OCI-LY1 (cell line): ENCODE results near the gene OLIG3.

Experiments
- H2AFZ ChIP-seq: fragments of 200-600 bp; sonication (generic), shearing (Covaris generic); 2 replicates; pipeline ENCODE4 v1.6.0; 2014; ENCODE audit warnings: antibody characterized with exemption, mild to moderate bottlenecking, low read length
- H3F3A ChIP-seq: fragments of 200-600 bp; sonication (generic), shearing (Covaris generic); 2 replicates; pipeline ENCODE4 v1.6.0; 2014; ENCODE audit warnings: mild to moderate bottlenecking, antibody characterized with exemption, low read length, moderate library complexity; ENCODE audit not compliant: insufficient read depth
- H3K27ac ChIP-seq: fragments of 200-600 bp; sonication (generic); 2 replicates; pipeline ENCODE4 v1.5.1; 2014; ENCODE audit warnings: low read length, mixed run types, mild to moderate bottlenecking, low read depth; ENCODE audit not compliant: poor library complexity, severe bottlenecking
- H3K27me3 ChIP-seq: fragments of 200-600 bp; sonication (generic); 2 replicates; pipeline ENCODE4 v1.6.0; 2014; ENCODE audit warnings: antibody characterized with exemption, mild to moderate bottlenecking, low read length, moderate library complexity; ENCODE audit not compliant: insufficient read depth
- H3K36me3 ChIP-seq: fragments of 200-600 bp; sonication (generic); 2 replicates; pipeline ENCODE4 v1.6.1; 2014; ENCODE audit warnings: mild to moderate bottlenecking, antibody characterized with exemption, low read length, moderate library complexity, mixed read lengths; ENCODE audit not compliant: insufficient read depth
- H3K4me1 ChIP-seq: fragments of 200-600 bp; sonication (generic); 2 replicates; pipeline ENCODE4 v1.5.1; 2014; ENCODE audit warnings: mild to moderate bottlenecking, low read length, moderate library complexity; ENCODE audit not compliant: insufficient read depth, severe bottlenecking
- H3K4me2 ChIP-seq: fragments of 200-600 bp; sonication (generic), shearing (Covaris generic); 2 replicates; pipeline ENCODE4 v1.6.1; 2014; ENCODE audit warnings: low read length
- H3K4me3 ChIP-seq: fragments of 200-600 bp; sonication (generic); 2 replicates; pipeline ENCODE4 v1.5.1; 2014; ENCODE audit warnings: low read length, low read depth, mild to moderate bottlenecking, mixed read lengths; ENCODE audit not compliant: poor library complexity, severe bottlenecking
- H3K79me2 ChIP-seq: fragments of 200-600 bp; shearing (Covaris generic); 2 replicates; pipeline ENCODE4 v1.6.1; 2016; ENCODE audit warnings: mixed run types, low read length, mixed read lengths; ENCODE audit not compliant: insufficient read depth
- H3K9ac ChIP-seq: fragments of 200-600 bp; sonication (generic), shearing (Covaris generic); 2 replicates; pipeline ENCODE4 v1.6.1; 2014; ENCODE audit warnings: mild to moderate bottlenecking, low read length, mixed read lengths
- H3K9me2 ChIP-seq: fragments of 200-600 bp; sonication (generic), shearing (Covaris generic); 2 replicates; pipeline ENCODE4 v1.6.1; 2014; ENCODE audit warnings: low read depth, mild to moderate bottlenecking, low read length, mixed read lengths
- H3K9me3 ChIP-seq: fragments of 200-600 bp; shearing (Covaris generic); 2 replicates; pipeline ENCODE4 v1.6.1; 2014; ENCODE audit warnings: low read length, mixed read lengths
- H4K20me1 ChIP-seq: fragments of 200-600 bp; sonication (generic), shearing (Covaris generic); 2 replicates; pipeline ENCODE4 v1.6.0; 2016; ENCODE audit warnings: mild to moderate bottlenecking, low read length; ENCODE audit not compliant: insufficient read depth
- EZH2 ChIP-seq: fragments of 200-600 bp; sonication (generic), shearing (Covaris generic); IDR thresholded peaks from 2 replicates; pipeline ENCODE4 v1.8.0; 2017; ENCODE audit warnings: borderline replicate concordance, mixed run types, mild to moderate bottlenecking, antibody characterized with exemption, low read length, moderate library complexity, mixed read lengths
- TF ChIP-seq, protein P1 (sequence below): fragments of 200-600 bp; sonication (generic), shearing (Covaris generic); IDR thresholded peaks from 2 replicates; pipeline ENCODE4 v1.5.1; 2017; ENCODE audit warnings: mild to moderate bottlenecking, antibody characterized with exemption, low read length, moderate library complexity, mixed read lengths

OLIG3 gene

DNA sequence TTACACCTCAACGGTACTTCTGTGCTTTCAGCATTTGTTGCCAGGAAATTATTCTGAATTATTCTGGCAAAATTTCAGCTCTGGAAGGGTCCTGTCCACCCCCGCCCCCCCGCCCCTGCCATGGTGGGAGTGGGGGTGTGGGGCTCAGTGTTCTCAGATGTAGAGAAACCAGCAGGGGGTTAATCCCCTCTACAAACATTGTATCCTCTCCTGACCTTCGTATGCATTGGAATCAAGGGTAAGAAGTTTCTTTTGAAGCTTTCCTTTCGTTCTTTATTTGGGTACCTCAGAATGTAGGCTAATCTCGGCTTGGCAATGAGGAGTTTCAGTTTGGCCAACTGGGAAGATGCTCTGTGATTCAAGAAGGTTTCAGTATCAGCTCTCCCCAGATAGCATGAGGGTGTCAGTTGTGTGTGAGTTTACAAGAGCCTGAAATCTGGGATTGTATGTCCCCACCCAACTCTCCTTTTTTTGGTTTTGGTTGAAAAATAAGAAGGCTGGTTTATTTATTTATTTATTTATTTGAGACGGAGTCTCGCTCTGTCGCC lies 25.5 kb upstream of the OLIG3 start:
- Histone ChIP-seq H3F3A (no peaks in the 10 kb centered on the region), H3K79me2 (no peaks in the 10 kb centered on the region), H2AFZ (no peak overlapping the region), H3K27me3 (0 out of 2 replicates have a peak, but pooled peaks cover under 1% of the 10 kb centered on the region), H4K20me1 (no peaks in the 10 kb centered on the region), H3K9ac (no peak overlapping the region), H3K9me2 (no peaks in the 10 kb centered on the region), H3K4me2 (no peak overlapping the region), H3K36me3 (no peaks in the 10 kb centered on the region), H3K4me3 (no peak overlapping the region), H3K9me3 (no peaks in the 10 kb centered on the region), H3K27ac (no peak overlapping the region), H3K4me1 (no peaks in the 10 kb centered on the region)
- no peak for TF ChIP-seq EZH2

DNA sequence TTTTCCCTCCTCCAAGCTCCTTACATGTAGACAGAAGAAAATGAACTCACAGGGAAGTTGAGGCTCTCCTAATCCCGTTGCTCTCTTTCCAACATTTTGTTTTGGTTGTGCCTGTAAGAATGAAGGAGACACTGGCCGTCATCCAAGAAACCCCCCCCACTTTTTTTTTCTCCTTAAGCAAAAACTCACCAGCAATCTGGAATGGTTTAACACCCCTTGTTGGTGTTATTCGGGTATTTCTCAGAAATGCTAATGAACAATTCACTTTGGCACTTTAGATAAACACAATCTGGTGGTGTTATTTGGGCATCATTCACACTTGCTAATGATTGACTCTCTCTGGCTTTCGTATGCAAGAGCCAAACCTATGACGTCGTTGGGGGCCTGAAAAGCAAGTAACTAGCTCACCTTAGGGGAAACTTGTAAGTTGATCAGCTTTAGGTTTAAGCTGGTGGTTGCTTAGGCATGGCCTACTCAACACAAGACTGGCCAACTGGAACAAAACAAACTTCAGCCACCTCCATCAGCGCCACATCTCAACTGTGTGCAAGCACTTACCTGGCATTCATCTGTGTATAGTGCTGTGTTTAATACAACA lies 24.3 kb upstream of the OLIG3 start:
- Histone ChIP-seq H3F3A (no peaks in the 10 kb centered on the region), H3K4me2 (no peak overlapping the region), H3K9me3 (no peaks in the 10 kb centered on the region), H3K9ac (no peak overlapping the region), H2AFZ (no peak overlapping the region), H3K79me2 (no peaks in the 10 kb centered on the region), H3K36me3 (no peaks in the 10 kb centered on the region), H4K20me1 (no peaks in the 10 kb centered on the region), H3K4me3 (no peak overlapping the region), H3K27me3 (0 out of 2 replicates have a peak, but pooled peaks cover 3% of the 10 kb centered on the region), H3K27ac (no peak overlapping the region), H3K4me1 (no peaks in the 10 kb centered on the region), H3K9me2 (no peaks in the 10 kb centered on the region)
- TF ChIP-seq, protein P1, sequence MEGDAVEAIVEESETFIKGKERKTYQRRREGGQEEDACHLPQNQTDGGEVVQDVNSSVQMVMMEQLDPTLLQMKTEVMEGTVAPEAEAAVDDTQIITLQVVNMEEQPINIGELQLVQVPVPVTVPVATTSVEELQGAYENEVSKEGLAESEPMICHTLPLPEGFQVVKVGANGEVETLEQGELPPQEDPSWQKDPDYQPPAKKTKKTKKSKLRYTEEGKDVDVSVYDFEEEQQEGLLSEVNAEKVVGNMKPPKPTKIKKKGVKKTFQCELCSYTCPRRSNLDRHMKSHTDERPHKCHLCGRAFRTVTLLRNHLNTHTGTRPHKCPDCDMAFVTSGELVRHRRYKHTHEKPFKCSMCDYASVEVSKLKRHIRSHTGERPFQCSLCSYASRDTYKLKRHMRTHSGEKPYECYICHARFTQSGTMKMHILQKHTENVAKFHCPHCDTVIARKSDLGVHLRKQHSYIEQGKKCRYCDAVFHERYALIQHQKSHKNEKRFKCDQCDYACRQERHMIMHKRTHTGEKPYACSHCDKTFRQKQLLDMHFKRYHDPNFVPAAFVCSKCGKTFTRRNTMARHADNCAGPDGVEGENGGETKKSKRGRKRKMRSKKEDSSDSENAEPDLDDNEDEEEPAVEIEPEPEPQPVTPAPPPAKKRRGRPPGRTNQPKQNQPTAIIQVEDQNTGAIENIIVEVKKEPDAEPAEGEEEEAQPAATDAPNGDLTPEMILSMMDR: no peak
- no peak for TF ChIP-seq EZH2

DNA sequence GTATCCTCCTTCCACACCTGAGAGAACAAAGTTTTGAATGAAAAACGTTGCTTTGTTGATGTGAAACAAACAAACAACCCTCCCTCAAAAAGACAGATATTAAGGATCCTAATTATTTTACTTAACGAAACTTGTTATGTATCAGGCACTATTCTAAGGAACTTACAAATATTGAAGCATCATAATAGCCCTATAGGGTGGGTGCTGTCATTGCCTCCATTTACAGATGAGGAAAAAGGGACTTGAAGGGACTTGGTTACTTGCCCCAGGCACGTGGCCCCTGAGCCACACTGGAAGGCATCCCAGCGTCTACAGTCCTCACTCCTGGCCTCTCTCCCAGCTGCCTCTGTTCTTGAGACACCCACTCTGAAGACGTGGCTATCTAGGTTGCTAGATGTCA lies 20.2 kb upstream of the OLIG3 start:
- no peaks in the 10 kb centered on the region for H3K9me3 ChIP-seq
- H3K9me2 ChIP-seq: no peaks in the 10 kb centered on the region
- H3K36me3 ChIP-seq: no peaks in the 10 kb centered on the region
- 0 out of 2 replicates have a peak, but pooled peaks cover 3% of the 10 kb centered on the region for H3K27me3 ChIP-seq
- no peak overlapping the region for H3K4me3 ChIP-seq
- H3K4me1 ChIP-seq: no peaks in the 10 kb centered on the region
- H3K9ac ChIP-seq: no peak overlapping the region
- H3K4me2 ChIP-seq: no peak overlapping the region
- no peaks in the 10 kb centered on the region for H4K20me1 ChIP-seq
- no peak overlapping the region for H2AFZ ChIP-seq
- TF ChIP-seq, protein P1: no peak
- TF ChIP-seq EZH2: no peak
- H3K79me2 ChIP-seq: no peaks in the 10 kb centered on the region
- no peak overlapping the region for H3K27ac ChIP-seq
- no peaks in the 10 kb centered on the region for H3F3A ChIP-seq
